Left hindlimb (tissue), 1 donor: Measurements from ENCODE around the gene GRHPR.
"Not testable (repeated sequence)": the region's sequence is repeated elsewhere in the genome, so short reads cannot be mapped to it uniquely, and the experiment has no call there.

Source experiments
- DNase-seq: peaks from one replicate; pipeline ENCODE4 v3.0.0-alpha.2; 2018

Gene GRHPR

DNA sequence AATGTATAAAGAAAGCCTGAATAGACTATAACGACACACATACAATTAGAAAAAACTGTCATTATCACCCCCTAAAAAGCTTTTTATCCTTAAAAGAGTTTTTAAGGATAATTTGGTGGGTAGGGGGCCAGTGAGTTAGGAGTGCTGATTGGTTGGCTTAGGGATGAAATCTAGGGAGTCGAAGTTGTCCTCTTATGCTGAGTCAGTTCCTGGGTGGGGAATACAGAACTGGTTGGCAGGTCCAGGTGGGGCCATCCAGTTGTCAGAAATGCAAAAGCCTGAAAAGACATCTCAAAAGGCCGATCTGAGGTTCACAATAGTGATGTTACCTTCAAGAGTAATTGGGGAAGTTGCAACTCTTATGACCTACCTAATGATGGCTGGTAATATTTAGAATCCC lies 29.1 kb downstream of the GRHPR start:
- DNase-seq, result no peak

DNA sequence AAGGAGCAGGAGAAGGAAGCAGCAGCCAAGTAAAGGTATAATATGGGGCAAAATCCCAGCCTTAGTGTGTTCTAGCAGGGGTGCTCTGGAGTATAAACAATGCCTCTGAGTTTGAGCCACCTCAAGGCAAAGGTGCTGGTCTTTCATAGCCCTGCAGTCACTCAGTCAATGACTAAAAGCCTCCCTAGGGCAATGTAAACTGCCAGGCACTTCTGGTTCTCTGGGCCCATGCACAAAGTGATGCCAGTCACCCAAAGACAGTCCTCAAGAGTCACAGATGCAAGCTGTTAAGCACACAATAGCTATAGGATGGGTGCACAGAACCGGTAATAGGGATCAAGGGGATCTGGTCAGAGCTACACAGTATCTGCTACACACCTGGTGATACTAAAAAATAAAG lies 30.1 kb downstream of the GRHPR start:
- DNase-seq, result no peak

DNA sequence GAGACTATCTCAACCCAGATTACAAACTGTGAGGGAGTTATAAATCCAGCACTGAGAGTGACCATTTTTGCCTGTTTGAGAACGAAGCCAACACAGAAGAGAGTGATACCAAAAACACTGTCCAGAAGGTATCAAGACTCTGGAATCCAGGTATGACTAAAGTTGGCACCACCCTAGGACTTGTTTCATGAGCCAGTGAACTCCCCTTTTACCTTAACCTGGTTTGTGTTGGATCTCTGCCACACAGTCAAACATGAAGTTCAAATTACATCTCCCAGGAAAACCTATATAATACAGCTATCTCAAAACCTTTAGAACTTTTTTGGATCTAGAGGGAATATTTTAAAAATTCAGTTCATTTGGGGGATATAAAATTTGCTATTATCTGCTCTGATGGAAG lies 31.3 kb downstream of the GRHPR start:
- DNase-seq, result no peak

DNA sequence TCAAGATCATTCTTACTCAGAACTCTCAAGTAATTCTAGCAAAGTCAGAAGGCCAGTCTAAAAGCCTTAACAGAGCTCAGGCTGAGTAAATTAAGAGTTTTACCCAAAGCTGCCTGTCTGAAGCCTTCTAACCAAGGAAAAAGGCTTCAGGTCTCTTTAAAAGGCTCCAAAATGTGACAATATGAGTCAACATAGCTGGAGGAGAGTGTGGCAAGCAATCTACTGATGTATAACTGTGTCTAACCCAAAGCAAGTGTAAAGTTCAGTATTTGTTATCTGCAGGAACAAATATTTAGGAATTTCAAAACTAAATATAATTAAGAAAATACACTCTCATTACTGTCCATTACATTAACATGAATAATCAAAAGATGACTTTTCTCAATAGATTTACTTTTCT lies 31.7 kb downstream of the GRHPR start:
- no peak for DNase-seq

DNA sequence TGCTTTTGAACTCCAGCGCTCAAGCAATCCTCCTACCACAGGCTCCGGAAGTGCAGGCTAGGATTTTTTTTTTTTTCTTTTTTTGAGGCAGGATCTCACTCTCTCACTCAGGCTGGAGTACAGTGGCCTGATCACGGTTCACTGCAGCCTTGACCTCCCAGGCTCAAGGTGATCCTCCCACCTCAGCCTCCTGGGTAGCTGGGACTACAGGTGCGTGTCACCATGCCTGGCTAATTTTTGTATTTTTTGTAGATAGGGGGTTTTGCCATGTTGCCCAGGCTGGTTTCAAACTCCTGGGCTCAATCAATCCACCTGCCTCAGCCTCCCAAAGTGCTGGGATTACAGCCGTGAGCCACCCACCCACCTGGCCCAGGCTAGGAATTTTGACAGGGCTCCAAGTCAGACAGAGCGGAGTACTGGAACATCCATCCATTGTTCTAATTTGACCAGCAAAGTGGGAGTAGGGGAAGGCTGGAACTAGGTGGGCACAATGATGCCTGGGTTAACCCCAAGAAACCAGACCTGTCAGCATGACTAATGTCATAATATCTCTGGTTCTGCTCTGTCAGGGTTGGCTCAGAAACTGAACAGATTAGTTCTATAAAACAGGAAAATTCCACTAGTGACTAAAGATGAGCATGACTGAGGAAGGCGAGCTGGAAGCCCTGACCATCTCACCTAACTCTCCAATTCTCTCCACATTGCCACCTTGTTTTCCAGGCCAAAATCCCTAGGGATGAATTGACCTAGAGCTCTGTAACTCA lies 33.6 kb downstream of the GRHPR start:
- DNase-seq, result no peak

DNA sequence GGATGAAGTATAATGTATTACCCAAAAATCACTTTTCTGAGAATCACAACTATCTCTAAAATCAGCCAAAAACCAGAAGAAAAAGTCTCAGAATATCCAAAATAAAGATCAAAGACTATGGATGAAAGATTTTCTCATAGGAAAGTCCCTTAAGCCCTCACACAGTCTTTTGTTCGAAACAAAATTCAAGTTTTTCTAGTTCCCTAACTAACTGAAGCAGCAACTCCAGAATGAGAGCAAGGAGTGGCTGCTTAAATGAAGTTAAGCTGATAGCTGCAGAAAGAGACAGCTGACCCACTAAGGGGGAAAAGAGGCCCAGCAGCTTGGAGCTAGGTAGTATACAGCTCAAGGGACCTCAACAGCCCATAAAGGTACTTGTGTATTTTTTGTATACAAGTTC lies 34.3 kb downstream of the GRHPR start:
- no peak for DNase-seq

DNA sequence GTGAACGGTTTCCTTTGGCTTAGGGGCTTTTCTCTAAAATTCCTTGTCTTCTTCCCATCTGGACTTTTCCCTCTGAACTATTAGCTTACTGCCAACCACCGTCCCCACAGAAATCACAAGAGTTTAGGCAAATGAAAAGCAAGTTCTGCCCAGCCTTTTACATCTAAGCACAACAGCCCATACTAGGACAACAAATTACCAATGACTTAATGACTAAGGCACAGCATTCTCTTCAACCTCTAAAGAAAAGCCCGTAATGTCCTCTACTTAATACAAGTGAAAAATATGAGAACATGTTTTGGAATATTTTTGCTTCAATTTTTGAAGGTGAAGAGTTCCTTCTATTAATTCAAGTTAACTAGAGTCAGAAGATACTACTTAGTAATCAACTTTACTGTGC lies 41.5 kb downstream of the GRHPR start:
- DNase-seq, result no peak

DNA sequence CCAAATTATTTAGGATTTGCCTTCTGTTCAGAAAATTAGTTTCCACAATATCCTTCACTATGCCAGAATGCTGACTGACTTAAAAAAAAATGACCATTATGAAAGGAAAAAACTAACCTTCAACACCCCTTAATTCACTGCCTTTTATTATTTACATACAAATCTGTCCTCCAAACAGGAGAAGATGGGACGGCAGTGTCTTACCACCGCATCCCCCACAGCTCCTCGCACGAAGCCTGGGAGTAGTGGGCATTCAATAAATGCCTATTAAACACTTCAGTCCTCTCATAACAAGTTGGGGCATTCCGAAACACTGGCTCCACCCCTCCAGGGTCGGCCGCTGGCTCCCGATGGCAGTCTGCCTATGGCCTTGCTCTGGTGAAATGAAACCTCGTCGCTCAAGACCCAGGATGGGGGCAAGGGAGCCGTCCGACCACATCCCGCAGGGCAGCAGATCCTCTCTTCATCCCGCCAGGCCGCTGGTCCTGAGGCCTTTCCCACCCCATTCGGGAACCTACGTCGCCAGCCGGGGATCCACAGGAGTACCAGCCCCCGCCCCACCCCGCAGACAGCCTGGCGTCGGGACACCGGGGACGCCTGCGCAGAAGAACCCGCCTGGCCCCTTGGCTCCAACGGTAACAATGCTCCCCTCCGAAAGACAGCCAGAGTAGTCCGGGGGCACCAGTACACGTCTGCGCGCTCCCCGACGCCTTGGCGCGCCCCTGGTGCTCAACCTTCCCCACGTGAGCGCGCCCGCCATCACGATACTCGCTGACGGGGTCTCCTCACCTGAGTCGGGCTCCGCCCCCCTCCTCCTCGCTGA lies 42.1 kb downstream of the GRHPR start:
- DNase-seq, result no peak

DNA sequence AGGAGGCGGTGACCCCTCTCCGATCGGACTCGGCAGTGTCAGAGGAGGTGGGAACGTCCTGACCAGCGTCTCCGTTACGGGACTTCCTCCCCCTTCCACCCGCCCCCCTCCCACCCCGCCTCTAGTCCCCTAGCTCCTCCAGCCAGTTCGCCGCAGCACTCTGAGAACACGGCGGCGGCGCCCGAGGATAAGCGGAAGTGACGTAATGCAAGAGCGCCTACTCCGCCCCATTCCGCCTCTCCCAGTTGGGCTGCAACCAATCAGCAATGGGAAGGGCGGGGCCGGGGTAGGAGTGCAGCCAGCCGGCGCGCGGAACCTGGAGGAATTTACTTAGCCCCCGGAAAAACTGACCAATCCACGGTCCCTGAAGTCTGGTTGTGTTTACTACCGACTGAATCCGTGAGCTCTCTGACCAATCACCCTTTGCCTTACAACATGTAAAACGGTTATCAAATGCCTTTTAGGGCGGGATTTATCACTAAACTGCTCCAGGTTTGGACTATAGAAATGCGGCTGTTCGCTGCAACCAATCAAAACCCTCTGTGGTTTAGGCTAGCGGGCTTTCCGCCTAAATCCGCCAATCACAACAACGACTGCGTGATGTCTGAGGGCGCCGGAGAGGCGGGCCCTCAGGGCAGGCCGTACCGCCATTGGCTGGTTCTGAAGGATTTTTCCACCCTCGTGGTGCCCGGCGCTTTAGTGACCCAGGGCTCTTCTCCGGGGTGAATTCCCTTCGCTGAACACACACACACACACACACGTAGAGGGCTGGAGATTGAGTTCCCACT lies 42.9 kb downstream of the GRHPR start, which contains the start of gene ZBTB5:
Gene ZBTB5 (minus strand): TSS at position 202 of the 788 bp plus-strand sequence. CDS start 22,899 bp downstream, outside the sequence.
- peak; percentile 100 for DNase-seq

DNA sequence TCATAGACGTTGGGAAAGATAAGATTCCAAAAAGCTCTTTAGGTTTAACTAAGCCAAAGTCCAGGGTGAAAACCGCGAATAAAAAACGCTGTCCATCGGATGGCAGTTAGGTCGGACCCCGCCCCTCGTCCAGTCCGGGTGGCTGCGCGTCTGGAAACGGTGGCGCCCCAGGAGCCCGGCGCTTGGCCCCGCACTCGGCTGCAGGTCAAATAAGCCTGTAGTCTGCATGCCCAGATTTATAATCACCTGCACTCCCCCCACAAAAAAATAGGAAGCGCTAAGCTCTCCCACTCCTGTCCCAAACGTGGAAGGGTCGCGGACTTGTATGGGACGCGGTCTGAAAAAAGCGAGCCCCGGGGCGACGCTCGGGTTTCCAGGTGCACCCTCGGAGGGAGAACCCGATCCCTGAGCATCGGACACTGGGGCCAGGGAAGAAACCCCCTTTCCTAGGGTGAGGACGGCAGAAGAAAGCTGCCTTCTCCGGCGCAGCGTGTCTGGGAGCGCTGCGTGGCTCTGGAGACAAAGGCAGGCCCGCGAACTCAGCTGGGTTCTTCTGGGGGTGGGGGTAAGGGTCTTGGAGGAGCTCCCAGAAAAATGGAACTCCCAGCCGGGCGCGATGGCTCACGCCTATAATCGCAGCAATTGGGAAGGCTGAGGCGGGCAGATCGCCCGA lies 43.7 kb downstream of the GRHPR start:
- DNase-seq, result peak; percentile 58

DNA sequence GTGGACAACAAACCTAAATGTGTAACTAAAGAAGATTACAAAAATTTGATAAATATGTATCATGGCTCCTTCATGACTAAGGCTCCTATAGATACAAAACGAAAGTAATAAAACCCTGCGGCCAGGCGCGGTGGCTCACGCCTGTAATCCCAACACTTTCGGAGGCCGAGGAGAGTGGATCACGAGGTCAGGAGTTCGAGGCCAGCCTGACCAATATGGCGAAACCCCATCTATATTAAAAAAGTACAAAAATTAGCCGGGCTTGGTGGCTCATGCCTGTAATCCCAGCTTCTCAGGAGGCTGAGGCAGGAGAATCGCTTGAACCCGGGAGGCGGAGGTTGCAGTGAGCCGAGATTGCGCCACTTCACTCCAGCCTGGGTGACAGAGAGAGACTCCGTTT lies 45.0 kb downstream of the GRHPR start:
- DNase-seq, result not testable (repeated sequence)

DNA sequence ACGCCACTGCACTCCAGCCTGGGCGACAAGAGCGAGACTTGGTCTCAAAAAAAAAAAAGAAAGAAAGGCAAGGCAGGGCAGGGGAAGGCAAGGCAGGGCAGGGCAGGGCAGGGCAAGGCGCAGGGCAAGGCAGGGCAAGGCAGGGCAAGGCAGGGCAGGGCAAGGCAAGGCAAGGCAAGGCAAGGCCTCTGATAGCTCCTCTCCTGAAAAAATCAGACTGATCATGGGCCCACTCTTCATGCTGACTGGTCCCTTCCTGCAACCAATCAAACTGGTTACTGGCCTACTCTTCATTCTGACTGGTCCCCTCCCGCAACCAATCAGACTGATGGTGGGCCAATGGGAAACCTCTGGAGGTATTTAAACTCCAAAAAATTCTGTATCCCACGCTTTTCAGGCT lies 46.1 kb downstream of the GRHPR start:
- DNase-seq, result no peak

DNA sequence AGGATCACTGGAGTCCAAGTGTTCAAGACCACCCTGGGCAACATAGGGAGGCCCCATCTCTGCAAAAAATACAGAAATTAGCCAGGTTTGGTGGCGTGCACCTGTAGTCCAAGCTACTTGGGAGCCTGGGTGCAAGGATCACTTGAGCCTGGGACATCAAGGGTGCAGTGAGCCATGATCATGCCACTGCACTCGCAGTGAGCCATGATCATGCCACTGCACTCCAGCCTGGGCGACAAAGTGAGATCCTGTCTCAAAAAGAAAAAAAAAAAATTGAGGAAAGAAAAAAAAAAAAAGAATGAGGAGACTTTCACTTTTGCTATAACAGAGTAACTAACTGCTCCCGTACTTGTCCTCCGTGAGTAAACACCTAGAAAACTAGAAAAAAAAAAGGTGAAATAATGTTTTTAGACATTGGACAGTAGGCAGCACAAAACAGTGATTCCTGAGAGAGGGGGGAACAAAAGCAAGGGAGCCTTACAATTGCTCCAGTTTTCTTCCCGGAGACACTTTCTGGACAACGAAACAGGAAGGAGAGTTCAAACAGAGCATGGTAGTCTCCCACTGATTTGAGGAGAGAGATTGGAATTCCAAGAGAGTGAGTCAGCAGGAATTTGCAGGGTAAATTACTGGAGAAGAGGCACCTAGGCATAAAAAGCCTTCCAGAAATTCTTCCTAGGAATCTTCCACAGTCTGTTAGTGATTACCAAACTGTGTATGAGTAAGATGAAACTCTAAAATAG lies 49.6 kb downstream of the GRHPR start:
- no peak for DNase-seq

DNA sequence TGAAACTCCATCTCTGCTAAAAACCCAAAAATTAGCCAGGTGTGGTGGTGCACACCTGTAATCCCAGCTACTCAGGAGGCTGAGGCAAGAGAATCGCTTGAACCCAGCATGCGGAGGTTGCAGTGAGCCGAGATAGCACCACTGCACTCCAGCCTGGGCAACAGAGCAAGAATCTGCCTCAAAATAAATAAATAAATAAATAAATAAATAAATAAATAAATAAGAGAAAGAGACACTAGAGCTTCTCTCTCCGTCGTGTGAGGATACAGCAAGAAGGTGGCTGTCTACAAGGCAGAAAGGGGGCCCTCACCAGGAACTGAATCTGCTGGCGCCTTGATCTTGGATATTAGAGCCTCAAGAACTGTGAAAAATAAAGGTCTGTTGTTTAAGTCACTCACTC lies 51.5 kb downstream of the GRHPR start:
- DNase-seq, result not testable (repeated sequence)

DNA sequence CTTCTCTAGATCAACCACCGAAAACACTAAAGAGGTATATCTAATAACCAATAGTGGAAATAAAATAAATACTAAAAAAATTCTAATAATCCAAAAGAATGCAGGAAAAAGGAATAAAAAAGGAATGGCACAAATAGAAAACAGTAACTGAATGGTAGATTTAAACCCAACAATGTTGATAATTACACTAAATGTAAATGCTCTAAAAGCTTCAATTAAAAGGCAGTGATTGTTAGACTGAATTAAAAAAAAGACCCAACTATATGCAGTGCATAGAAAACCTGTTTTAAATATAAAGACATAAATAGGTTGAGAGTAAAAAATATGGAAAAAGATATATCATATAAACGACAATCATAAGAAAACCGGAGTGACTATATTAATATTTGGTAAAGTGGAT lies 51.9 kb downstream of the GRHPR start:
- DNase-seq, result no peak

DNA sequence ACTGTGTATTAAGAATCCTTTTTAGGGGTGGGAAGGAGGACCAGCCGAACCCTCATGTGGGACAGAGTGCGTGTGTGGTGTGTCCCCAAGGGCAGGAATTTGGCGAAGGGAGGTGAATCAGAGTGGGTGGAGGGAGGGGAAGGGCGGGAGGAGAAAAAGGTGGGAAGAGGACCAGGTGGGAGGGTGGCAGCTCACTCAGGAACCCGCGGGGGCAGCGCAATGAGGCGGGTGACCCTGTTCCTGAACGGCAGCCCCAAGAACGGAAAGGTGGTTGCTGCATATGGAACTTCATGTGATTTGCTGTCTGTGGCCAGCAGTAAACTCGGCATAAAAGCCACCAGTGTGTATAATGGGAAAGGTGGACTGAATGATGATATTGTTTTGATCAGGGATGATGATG lies 54.4 kb downstream of the GRHPR start:
- no peak for DNase-seq

DNA sequence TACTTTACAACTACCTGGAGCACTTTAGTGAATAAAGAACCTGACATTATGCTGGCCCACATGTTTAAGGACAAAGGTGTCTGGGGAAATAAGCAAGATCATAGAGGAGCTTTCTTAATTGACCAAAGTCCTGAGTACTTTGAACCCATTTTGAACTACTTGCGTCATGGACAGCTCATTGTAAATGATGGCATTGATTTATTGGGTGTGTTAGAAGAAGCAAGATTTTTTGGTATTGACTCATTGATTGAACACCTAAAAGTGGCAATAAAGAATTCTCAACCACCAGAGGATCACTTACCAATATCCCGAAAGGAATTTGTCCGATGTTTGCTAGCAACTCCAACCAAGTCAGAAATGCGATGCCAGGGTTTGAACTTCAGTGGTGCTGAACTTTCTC lies 54.9 kb downstream of the GRHPR start:
- DNase-seq, result not testable (repeated sequence)

DNA sequence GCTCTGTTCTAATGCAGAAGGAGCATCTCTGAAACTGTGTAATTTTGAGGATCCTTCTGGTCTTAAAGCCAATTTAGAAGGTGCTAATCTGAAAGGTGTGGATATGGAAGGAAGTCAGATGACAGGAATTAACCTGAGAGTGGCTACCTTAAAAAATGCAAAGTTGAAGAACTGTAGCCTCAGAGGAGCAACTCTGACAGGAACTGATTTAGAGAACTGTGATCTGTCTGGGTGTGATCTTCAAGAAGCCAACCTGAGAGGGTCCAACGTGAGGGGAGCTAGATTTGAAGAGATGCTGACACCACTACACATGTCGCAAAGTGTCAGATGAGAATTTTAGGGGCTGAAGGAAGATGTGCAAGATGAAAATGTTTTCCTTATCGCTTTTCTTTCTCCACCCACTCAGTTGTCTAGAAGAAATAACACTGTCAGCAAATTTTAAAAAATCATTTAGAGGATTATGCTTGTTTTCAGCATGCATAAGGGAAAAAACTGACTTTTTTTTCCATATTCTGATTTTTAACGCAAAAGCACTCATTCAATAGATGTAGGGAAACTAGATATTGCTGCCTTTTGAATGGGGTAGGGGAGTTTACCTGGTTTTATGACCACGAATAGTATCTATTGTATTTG lies 55.6 kb downstream of the GRHPR start:
- not testable (repeated sequence) for DNase-seq

DNA sequence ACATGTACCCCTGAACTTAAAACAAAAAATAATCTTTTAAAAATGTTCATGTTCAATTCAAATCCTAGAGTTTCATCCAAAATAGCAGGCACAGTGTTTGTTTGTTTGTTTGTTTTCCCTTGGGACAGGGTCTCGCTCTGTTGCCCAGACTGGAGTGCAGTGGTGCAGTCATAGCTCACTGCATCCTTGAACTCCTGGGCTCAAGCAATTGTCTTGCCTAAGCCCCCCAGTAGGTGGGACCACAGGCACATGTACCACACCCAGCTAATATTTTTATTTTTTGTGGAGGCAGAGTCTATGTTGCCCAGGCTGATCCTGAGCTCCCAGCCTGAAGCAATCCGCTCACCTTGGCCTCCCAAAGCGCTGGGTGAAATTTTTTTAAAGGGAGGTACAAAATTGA lies 58.3 kb downstream of the GRHPR start:
- DNase-seq, result no peak

DNA sequence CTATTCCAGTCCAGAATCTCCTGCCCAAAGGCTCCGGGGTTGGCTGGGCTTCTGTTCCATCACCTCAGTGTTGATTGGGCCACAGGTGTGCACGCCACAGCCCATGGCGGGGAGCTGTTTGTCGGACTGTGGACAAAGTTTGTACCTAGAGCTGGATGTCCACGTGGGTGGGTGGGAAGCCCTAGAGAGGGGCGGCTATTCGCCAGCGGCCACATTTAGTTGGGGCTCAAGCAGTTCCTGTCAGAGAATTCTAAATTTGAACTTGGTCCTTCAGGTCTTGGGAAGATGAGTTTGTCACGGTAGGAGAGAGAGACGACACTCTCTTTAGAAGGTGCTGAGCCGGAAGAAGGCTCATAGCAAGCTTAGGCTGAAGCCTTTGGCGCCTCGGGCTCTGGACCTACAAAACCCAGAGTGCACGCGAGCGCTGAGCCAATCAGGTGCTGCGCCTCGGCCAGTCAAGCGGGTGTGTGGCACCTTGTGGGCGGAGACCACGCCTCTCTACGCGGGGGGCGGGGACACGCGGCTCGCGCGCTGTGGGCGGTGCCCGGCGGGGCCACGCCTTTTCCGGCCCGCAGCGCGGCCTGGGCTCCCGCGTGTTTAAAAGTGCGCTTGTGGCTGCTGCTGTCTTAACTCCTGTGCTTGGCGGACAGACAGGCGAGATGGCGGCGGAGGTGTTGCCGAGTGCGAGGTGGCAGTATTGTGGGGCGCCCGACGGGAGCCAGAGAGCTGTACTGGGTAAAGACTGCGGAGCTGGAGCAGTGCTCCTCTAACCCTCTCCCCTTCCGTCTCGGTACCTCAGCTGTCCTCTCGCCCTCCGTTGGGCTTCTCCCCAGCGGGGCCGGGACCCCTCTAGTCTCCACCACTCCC lies 63.1 kb downstream of the GRHPR start, which contains the start of gene POLR1E:
Gene POLR1E (plus strand): TSS at position 560 of the 867 bp plus-strand sequence. CDS start 100 bp downstream, at position 660.
- peak; percentile 92 for DNase-seq
